NCI-H524 (cell line): ENCODE measurements around the gene COA3.

Experiments
- DNase-seq, 2 experiments: peaks; one replicate each; lab custom pipeline; 2025; lab: John Stamatoyannopoulos, UW

Gene COA3

DNA sequence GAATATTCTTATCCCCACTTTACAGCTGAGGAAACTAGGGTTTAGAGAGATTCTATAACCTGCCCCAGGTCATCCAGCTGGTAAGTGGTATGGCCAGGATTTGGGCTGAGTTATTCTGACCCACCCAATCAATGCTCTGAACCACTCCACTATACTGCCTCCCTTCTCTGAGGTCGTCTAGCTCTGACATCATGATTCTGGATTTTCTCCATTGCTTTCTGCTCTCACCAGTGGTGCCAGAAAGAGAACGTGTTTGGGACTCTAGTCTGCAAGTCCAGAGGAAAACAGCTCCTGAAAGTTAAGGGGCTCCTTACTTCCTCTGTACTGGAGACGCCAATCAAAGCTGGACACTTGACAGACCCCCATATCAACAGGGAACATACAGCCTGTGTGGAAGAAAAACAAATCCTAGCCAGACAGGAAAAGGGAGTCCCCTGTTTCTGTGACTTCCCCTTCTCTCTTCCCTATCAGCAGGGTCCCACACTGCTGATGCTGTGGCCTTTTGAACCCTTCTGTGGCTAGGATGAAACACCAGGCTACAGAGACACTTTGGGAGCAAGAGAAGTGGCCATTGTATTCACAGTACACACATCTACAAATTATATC lies 47.7 kb downstream of the COA3 start:
- DNase-seq = no peak

- DNase-seq = no peak
Observed at GRCh38 chr17:42748908-42749798, 49.4 kb downstream of the COA3 start.

DNA sequence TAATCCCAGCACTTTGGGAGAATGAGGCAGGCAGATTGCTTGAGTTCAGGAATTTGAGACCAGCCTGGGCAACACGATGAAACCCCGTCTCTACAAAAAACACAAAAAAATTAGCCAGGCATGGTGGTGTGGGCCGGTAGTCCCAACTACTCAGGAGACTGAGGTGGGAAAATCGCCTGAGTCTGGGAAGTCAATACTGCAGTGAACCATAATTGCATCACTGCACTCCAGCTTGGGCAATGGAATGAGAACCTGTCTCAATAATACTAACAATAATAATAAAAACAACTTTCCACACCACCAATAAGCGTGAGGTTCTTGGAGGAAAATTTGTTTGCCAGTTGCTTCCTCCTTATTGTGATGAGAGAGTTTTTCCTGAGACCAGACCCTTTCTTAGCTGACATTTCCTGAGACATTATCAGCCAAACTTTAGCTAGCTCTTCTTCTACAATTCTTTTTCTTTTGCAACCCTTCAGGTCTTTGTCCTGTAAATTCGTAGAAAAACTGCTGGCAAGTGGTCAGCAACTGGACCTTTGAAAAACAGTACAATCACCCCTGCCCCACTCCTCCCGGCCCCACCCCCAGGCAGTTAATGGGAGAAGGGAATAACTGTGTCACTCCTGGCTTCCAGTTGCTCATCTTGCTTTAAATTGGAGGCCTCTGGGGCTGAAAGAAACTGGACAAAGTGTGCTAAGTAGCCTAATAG lies 50.1 kb downstream of the COA3 start:
- no peak for DNase-seq
